Neural cell (in vitro differentiated cells): ENCODE data around the gene TSPAN4. TPM values are rescaled to one million over a fixed set of nuclear protein-coding genes. Genes with fewer than 3 reads are reported as not detected.

Experiments
- H2AFZ ChIP-seq: fragments of 200-600, 300-800 bp; sonication (generic), shearing (Covaris generic); 2 replicates; pipeline ENCODE4 v1.6.0; 2014; ENCODE audit warnings: low read depth, mild to moderate bottlenecking, antibody characterized with exemption, low read length, moderate library complexity
- H3F3A ChIP-seq: fragments of 200-600 bp; shearing (Covaris generic); 2 replicates; pipeline ENCODE4 v1.6.1; 2016; ENCODE audit warnings: mild to moderate bottlenecking, moderate library complexity, mixed read lengths, antibody characterized with exemption, low read length; ENCODE audit not compliant: insufficient read depth, poor library complexity, severe bottlenecking
- H3K27ac ChIP-seq: fragments of 200-600, 300-800 bp; sonication (generic), shearing (Covaris generic); 2 replicates; pipeline ENCODE4 v1.5.1; 2014; ENCODE audit warnings: mild to moderate bottlenecking, low read length, moderate library complexity
- H3K27me3 ChIP-seq: fragments of 300-800, 200-600 bp; sonication (generic), shearing (Covaris generic); 2 replicates; pipeline ENCODE4 v1.6.0; 2014; ENCODE audit warnings: mild to moderate bottlenecking, low read depth, low read length, moderate library complexity; ENCODE audit not compliant: insufficient read depth
- H3K36me3 ChIP-seq: fragments of 300-800, 200-600 bp; sonication (generic), shearing (Covaris generic); 2 replicates; pipeline ENCODE4 v1.5.1; 2014; ENCODE audit warnings: mild to moderate bottlenecking, antibody characterized with exemption, low read length, moderate library complexity; ENCODE audit not compliant: insufficient read depth
- H3K4me2 ChIP-seq: fragments of 300-800, 200-600 bp; sonication (generic), shearing (Covaris generic); 2 replicates; pipeline ENCODE4 v1.6.0; 2014; ENCODE audit warnings: mild to moderate bottlenecking, low read length
- H3K4me3 ChIP-seq: fragments of 300-800, 200-600 bp; sonication (generic), shearing (Covaris generic); 2 replicates; pipeline ENCODE4 v1.5.1; 2014; ENCODE audit warnings: mild to moderate bottlenecking, low read length, moderate library complexity
- H3K79me2 ChIP-seq: fragments of 200-600 bp; shearing (Covaris generic); replicated peaks from 2 replicates; pipeline ENCODE4 v1.6.0; 2014; ENCODE audit warnings: mild to moderate bottlenecking, low read length, moderate library complexity; ENCODE audit not compliant: insufficient read depth
- H3K9ac ChIP-seq: fragments of 300-800, 200-600 bp; sonication (generic), shearing (Covaris generic); 2 replicates; pipeline ENCODE4 v1.6.1; 2016; ENCODE audit warnings: mild to moderate bottlenecking, low read length, mixed read lengths
- H3K9me2 ChIP-seq: fragments of 200-600 bp; shearing (Covaris generic); 2 replicates; pipeline ENCODE4 v1.6.1; 2016; ENCODE audit warnings: mild to moderate bottlenecking, low read length, mixed read lengths; ENCODE audit not compliant: insufficient read depth
- H3K9me3 ChIP-seq: fragments of 200-600, 300-800 bp; sonication (generic), shearing (Covaris generic); 2 replicates; pipeline ENCODE4 v1.6.1; 2016; ENCODE audit warnings: mild to moderate bottlenecking, mixed run types, low read length, moderate library complexity, mixed read lengths
- H4K20me1 ChIP-seq: fragments of 200-600 bp; shearing (Covaris generic); 2 replicates; pipeline ENCODE4 v1.6.1; 2016; ENCODE audit warnings: mild to moderate bottlenecking, mixed run types; ENCODE audit not compliant: insufficient read depth
- EP300 ChIP-seq: fragments of 450-650 bp; conservative IDR thresholded peaks from 2 replicates; pipeline ENCODE4 v1.6.1; 2014; ENCODE audit warnings: antibody characterized with exemption, mild to moderate bottlenecking, moderate library complexity; ENCODE audit not compliant: poor library complexity, severe bottlenecking
- EZH2 ChIP-seq: fragments of 200-600, 300-800 bp; shearing (Covaris generic), sonication (generic); IDR thresholded peaks from 2 replicates; pipeline ENCODE4 v1.6.1; 2014; ENCODE audit warnings: antibody characterized with exemption, low read length, borderline replicate concordance, mild to moderate bottlenecking; ENCODE audit not compliant: insufficient read depth, poor library complexity, severe bottlenecking
- MXI1 ChIP-seq: fragments of 450-650 bp; conservative IDR thresholded peaks from 2 replicates; pipeline ENCODE4 v1.6.1; 2014; ENCODE audit warnings: antibody characterized with exemption, mild to moderate bottlenecking; ENCODE audit not compliant: poor library complexity, severe bottlenecking
- POLR2AphosphoS5 ChIP-seq: IDR thresholded peaks from 2 replicates; pipeline ENCODE4 v1.6.1; 2012
- RAD21 ChIP-seq: fragments of 450-650 bp; conservative IDR thresholded peaks from 2 replicates; pipeline ENCODE4 v1.6.1; 2014; ENCODE audit warnings: antibody characterized with exemption, mild to moderate bottlenecking, moderate library complexity
- SMC3 ChIP-seq: fragments of 450-650 bp; conservative IDR thresholded peaks from 2 replicates; pipeline ENCODE4 v1.6.1; 2014; ENCODE audit warnings: antibody characterized with exemption, mild to moderate bottlenecking, moderate library complexity; ENCODE audit not compliant: poor library complexity
- TAF1 ChIP-seq: IDR thresholded peaks from 2 replicates; pipeline ENCODE4 v1.6.1; 2012; ENCODE audit warnings: low read depth
- polyA plus RNA-seq: library from polyadenylated mRNA; depleted of rRNA; stranded (reverse); fragments of >200 nt; gene quantifications from 2 replicates; pipeline ENCODE4 v1.2.3, GENCODE V29; 2014
- TF ChIP-seq, protein P1 (sequence below): fragments of 450-650 bp; IDR thresholded peaks from 2 replicates; pipeline ENCODE4 v1.5.1; 2014; ENCODE audit warnings: antibody characterized with exemption, mild to moderate bottlenecking, moderate library complexity; ENCODE audit not compliant: poor library complexity, severe bottlenecking
- TF ChIP-seq, protein P2 (sequence below): IDR thresholded peaks from 2 replicates; pipeline ENCODE4 v1.6.1; 2012; ENCODE audit warnings: borderline replicate concordance

Gene TSPAN4
- polyA plus RNA-seq, 1 donor from 2014 or later = 68.1 TPM

DNA sequence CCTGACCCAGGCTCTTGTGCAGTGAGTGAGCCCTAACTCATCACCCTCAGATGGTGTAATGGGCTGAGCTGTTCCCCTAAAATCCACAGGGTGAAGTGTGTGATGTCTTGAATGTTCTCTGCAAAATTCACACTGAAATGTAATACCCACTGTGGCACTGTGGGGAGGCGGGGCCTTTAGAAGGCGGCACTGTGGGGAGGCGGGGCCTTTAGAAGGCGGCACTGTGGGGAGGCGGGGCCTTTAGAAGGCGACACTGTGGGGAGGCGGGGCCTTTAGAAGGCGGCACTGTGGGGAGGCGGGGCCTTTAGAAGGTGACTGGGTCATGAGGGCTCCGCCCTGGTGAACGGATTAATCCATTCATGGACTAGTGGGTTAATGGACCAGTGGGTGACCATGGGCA is 34.9 kb downstream of the TSPAN4 start:
- Histone ChIP-seq H3K27ac (no peak overlapping the region), H3K4me2 (no peak overlapping the region), H3K9me3 (no peaks in the 10 kb centered on the region), H3K9me2 (no peaks in the 10 kb centered on the region), H3K9ac (no peak overlapping the region), H3K79me2 (no peaks in the 10 kb centered on the region), H3K27me3 (no peaks in the 10 kb centered on the region), H3F3A (no peaks in the 10 kb centered on the region), H3K36me3 (no peaks in the 10 kb centered on the region), H3K4me3 (no peak overlapping the region), H2AFZ (no peak overlapping the region), H4K20me1 (no peaks in the 10 kb centered on the region)
- TF ChIP-seq RAD21 (no peak), POLR2AphosphoS5 (no peak), TAF1 (no peak), EP300 (no peak), EZH2 (no peak), MXI1 (no peak)
- TF ChIP-seq, protein P1, sequence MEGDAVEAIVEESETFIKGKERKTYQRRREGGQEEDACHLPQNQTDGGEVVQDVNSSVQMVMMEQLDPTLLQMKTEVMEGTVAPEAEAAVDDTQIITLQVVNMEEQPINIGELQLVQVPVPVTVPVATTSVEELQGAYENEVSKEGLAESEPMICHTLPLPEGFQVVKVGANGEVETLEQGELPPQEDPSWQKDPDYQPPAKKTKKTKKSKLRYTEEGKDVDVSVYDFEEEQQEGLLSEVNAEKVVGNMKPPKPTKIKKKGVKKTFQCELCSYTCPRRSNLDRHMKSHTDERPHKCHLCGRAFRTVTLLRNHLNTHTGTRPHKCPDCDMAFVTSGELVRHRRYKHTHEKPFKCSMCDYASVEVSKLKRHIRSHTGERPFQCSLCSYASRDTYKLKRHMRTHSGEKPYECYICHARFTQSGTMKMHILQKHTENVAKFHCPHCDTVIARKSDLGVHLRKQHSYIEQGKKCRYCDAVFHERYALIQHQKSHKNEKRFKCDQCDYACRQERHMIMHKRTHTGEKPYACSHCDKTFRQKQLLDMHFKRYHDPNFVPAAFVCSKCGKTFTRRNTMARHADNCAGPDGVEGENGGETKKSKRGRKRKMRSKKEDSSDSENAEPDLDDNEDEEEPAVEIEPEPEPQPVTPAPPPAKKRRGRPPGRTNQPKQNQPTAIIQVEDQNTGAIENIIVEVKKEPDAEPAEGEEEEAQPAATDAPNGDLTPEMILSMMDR = no peak
- TF ChIP-seq, protein P2, sequence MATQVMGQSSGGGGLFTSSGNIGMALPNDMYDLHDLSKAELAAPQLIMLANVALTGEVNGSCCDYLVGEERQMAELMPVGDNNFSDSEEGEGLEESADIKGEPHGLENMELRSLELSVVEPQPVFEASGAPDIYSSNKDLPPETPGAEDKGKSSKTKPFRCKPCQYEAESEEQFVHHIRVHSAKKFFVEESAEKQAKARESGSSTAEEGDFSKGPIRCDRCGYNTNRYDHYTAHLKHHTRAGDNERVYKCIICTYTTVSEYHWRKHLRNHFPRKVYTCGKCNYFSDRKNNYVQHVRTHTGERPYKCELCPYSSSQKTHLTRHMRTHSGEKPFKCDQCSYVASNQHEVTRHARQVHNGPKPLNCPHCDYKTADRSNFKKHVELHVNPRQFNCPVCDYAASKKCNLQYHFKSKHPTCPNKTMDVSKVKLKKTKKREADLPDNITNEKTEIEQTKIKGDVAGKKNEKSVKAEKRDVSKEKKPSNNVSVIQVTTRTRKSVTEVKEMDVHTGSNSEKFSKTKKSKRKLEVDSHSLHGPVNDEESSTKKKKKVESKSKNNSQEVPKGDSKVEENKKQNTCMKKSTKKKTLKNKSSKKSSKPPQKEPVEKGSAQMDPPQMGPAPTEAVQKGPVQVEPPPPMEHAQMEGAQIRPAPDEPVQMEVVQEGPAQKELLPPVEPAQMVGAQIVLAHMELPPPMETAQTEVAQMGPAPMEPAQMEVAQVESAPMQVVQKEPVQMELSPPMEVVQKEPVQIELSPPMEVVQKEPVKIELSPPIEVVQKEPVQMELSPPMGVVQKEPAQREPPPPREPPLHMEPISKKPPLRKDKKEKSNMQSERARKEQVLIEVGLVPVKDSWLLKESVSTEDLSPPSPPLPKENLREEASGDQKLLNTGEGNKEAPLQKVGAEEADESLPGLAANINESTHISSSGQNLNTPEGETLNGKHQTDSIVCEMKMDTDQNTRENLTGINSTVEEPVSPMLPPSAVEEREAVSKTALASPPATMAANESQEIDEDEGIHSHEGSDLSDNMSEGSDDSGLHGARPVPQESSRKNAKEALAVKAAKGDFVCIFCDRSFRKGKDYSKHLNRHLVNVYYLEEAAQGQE = no peak

DNA sequence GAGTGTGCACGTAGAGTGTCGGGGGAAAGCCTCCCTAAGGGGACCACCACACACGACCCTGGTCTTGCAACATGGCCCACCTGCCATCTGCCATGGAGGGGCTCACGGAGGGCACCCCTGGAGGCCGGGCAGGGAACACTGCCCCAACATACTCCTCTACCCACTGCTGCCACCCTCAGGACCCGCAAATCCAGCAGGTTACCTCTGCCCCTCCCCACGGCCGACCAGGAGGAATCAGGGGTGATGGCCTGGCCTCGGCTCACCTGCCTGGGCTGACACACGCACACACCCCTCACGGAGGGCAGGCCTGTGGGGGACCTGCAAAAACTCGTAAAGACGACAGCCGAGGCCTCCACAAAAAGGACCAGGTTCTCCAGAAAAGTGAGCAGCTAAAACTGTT is 37.8 kb downstream of the TSPAN4 start:
- no peak overlapping the region for H3K27ac ChIP-seq
- H3K9me2 ChIP-seq = no peaks in the 10 kb centered on the region
- no peak overlapping the region for H3K9ac ChIP-seq
- no peaks in the 10 kb centered on the region for H3F3A ChIP-seq
- no peak overlapping the region for H3K4me2 ChIP-seq
- no peaks in the 10 kb centered on the region for H4K20me1 ChIP-seq
- H2AFZ ChIP-seq = no peak overlapping the region
- no peaks in the 10 kb centered on the region for H3K79me2 ChIP-seq
- TF ChIP-seq POLR2AphosphoS5 (no peak), MXI1 (no peak), SMC3 (no peak), RAD21 (no peak), EP300 (no peak), EZH2 (no peak)
- TF ChIP-seq, protein P2 = no peak
- TF ChIP-seq, protein P1 = no peak
- no peaks in the 10 kb centered on the region for H3K36me3 ChIP-seq
- H3K27me3 ChIP-seq = no peaks in the 10 kb centered on the region
- no peak overlapping the region for H3K4me3 ChIP-seq
- H3K9me3 ChIP-seq = no peaks in the 10 kb centered on the region
